Measurements from ENCODE around the gene SPNS3.

DNA sequence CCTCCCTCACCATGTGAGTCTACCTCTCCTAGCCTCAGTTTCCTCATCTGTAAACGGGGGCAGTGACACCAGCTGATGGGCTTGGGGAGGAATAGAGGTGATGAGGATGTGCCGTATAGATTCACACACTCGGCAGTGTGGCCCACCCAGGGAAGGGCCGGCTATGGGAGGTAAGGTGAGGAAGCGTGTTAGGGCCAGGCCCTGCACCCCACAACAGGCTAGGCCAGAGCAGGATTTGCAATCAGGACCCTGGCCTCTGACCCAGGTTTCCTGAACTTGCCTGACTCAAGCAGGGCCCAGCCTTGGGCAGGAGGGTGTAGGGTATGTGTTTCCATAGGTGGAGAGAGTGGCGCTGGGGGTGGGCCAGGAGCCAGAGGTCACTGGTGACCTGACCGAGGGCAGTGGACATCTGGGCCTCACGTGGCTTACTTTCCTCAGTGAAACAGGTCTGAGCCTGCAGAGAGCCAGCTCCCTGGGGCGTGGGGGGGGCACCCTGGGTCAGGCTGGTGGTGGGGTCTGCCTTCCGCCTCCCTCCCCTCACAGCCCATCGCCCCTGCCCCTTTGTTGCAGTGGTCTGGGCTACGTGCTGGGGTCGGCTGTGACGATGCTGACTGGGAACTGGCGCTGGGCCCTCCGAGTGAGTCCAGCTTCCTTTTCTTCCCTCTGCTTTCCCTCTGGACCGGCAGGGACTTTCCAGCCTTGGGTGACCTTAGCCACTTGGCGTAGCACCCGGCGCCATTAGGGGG is 12.8 kb downstream of the SPNS3 start:
- no peak for TF ChIP-seq CTCF (IDR thresholded peaks at IDR 0.05)
- no peak for TF ChIP-seq POLR2A (IDR thresholded peaks at IDR 0.05)
